Natural killer cell (primary cell): ENCODE data around the gene RTF1. TPM values are rescaled to one million over a fixed set of nuclear protein-coding genes. Genes with fewer than 3 reads are reported as not detected.
"Not testable (repeated sequence)": the region's sequence is repeated elsewhere in the genome, so short reads cannot be mapped to it uniquely, and the experiment has no call there.

ENCODE experiments used
- ATAC-seq, 3 donors: fragments of 150-1000 bp in 2 of 3; fragments of 200-7000 bp in 1 of 3; cut with Tn5 transposase; 1 replicate in 1 of 3; 2 replicates in 2 of 3; pipeline ENCODE4 v1.10.0; 2021; ENCODE audit warnings: mild to moderate bottlenecking in 2 of 3, moderate library complexity in 2 of 3
- DNase-seq, 2 donors: peaks; one replicate each; pipeline versions ENCODE4 v3.0.0 to v3.0.0-alpha.2; 2013 to 2021; ENCODE audit warnings: mixed read lengths in 1 of 2
- H3K27ac ChIP-seq: one replicate; pipeline ENCODE4 v1.5.1; 2013; ENCODE audit warnings: mild to moderate bottlenecking, low read length
- H3K27me3 ChIP-seq: one replicate; pipeline ENCODE4 v1.6.1; 2013; ENCODE audit warnings: low read length; ENCODE audit not compliant: control insufficient read depth, insufficient read depth
- H3K36me3 ChIP-seq: one replicate; pipeline ENCODE4 v1.6.1; 2013; ENCODE audit warnings: low read length; ENCODE audit not compliant: control insufficient read depth, insufficient read depth
- H3K4me1 ChIP-seq: one replicate; pipeline ENCODE4 v1.6.1; 2013; ENCODE audit warnings: low read length; ENCODE audit not compliant: control insufficient read depth, insufficient read depth
- H3K4me3 ChIP-seq: one replicate; pipeline ENCODE4 v1.5.1; 2013; ENCODE audit warnings: low read length
- H3K9me3 ChIP-seq: one replicate; pipeline ENCODE4 v1.6.1; 2013; ENCODE audit warnings: low read length; ENCODE audit not compliant: control insufficient read depth, insufficient read depth
- H3K27ac Mint-ChIP-seq, 2 donors: one replicate each; pipeline ENCODE4 v1.8.0; 2022; ENCODE audit warnings: mild to moderate bottlenecking in 2 of 2, mixed read lengths in 2 of 2, moderate library complexity in 1 of 2
- H3K27me3 Mint-ChIP-seq, 2 donors: one replicate each; pipeline ENCODE4 v1.8.0; 2022; ENCODE audit warnings: low read depth in 2 of 2, mixed read lengths in 2 of 2
- H3K36me3 Mint-ChIP-seq: one replicate; pipeline ENCODE4 v1.8.0; 2022; ENCODE audit warnings: mixed read lengths
- H3K4me1 Mint-ChIP-seq, 2 donors: one replicate each; pipeline ENCODE4 v1.8.0; 2022; ENCODE audit warnings: mixed read lengths in 2 of 2
- H3K4me3 Mint-ChIP-seq: one replicate; pipeline ENCODE4 v1.8.0; 2022; ENCODE audit warnings: mild to moderate bottlenecking, moderate library complexity, mixed read lengths
- H3K9me3 Mint-ChIP-seq, 2 donors: one replicate each; pipeline ENCODE4 v1.8.0; 2022; ENCODE audit warnings: mixed read lengths in 2 of 2
- WGBS: methylation state at CpG from one replicate; pipeline ENCODE4 v1.1.7; 2013; ENCODE audit warnings: missing lambda C conversion rate; ENCODE audit not compliant: insufficient coverage; 5-methylcytosine and 5-hydroxymethylcytosine counted together
- intact Hi-C: fragments of 100-400 bp; cut with micrococcal nuclease; formaldehyde crosslinking; loops from one replicate; pipeline ENCODE4 v1.14.2; 2022
- total RNA-seq, 4 donors: library from RNA; stranded (reverse); fragments of 120-200 nt in 1 of 4; gene quantifications; one replicate each; pipeline versions ENCODE4 v1.2.3 to v1.2.4, GENCODE V29; 2013 to 2022
- TF ChIP-seq, protein P1 (sequence below): fragments of 200-600 bp; IDR thresholded peaks from one replicate; pipeline ENCODE4 v1.8.0; 2022; ENCODE audit warnings: antibody characterized with exemption

RTF1 gene
- total RNA-seq, result 10 to 100 TPM; 35.8 to 53.1 (median 42.7) TPM
- total RNA-seq (2013), result 29.2 TPM

DNA sequence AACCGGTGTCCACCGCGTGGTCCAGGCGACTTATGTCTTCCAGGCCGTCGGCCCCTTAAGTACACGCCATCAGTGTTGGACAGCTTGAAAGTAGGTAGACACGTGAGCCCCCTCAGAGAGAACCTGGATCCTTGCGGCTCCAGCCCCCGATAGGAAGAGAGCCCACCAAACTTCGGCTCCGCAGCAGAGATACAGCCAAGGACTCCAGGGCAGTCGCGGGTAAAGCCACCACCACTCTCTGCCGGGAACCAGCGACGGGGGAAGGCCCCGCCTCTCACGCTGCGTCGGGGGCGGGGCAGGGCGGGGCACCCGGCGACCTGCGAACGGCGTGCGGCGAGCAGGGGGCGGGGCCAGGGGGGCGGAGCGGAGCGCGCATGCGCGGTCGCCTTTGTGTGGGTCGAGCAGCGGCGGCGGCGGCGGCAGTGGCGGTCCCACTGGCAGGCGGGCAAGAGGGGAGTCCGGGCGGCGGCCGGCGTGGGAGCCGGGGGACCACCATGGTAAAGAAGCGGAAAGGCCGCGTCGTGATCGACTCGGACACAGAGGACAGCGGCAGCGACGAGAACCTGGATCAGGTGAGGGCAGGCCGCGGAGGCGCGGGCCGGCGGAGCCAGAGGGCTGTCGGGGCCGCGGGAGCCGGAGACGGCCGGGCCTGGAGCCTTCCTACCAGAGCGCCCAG, at the start of gene RTF1:
Gene RTF1 (plus strand): TSS at position 354 of the 676 bp plus-strand sequence. CDS start 21 bp downstream, at position 375.
- H3K36me3 Mint-ChIP-seq, result no peaks in the 10 kb centered on the region
- H3K4me1 Mint-ChIP-seq, result peaks cover 33 to 42% of the 10 kb centered on the region in 2 donors
- TF ChIP-seq, protein P1, sequence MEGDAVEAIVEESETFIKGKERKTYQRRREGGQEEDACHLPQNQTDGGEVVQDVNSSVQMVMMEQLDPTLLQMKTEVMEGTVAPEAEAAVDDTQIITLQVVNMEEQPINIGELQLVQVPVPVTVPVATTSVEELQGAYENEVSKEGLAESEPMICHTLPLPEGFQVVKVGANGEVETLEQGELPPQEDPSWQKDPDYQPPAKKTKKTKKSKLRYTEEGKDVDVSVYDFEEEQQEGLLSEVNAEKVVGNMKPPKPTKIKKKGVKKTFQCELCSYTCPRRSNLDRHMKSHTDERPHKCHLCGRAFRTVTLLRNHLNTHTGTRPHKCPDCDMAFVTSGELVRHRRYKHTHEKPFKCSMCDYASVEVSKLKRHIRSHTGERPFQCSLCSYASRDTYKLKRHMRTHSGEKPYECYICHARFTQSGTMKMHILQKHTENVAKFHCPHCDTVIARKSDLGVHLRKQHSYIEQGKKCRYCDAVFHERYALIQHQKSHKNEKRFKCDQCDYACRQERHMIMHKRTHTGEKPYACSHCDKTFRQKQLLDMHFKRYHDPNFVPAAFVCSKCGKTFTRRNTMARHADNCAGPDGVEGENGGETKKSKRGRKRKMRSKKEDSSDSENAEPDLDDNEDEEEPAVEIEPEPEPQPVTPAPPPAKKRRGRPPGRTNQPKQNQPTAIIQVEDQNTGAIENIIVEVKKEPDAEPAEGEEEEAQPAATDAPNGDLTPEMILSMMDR, result no peak
- under 1% methylated on average over 74 of the region's 74 CpGs for WGBS
- peak; percentile 96 to 98 (median 97) for ATAC-seq
- H3K27ac ChIP-seq, result peak within 1 kb of the TSS; percentile 54
- no peaks in the 10 kb centered on the region for H3K27me3 ChIP-seq
- H3K27ac Mint-ChIP-seq, result peak within 1 kb of the TSS; percentile 86 to 89
- intact Hi-C loops, result loop anchor here (1.0 kb wide), 1 partner anchor 15 kb away; the partner anchor contains the start of gene NDUFAF1
- peak within 1 kb of the TSS; percentile 62 for H3K4me3 ChIP-seq
- H3K36me3 ChIP-seq, result no peaks in the 10 kb centered on the region
- peaks cover 23% of the 10 kb centered on the region for H3K4me1 ChIP-seq
- peak; percentile 97 to 99 for DNase-seq
- no peaks in the 10 kb centered on the region for H3K27me3 Mint-ChIP-seq
- H3K9me3 ChIP-seq, result no peaks in the 10 kb centered on the region
- H3K4me3 Mint-ChIP-seq, result peak within 1 kb of the TSS; percentile 96
- H3K9me3 Mint-ChIP-seq, result no peaks in the 10 kb centered on the region

DNA sequence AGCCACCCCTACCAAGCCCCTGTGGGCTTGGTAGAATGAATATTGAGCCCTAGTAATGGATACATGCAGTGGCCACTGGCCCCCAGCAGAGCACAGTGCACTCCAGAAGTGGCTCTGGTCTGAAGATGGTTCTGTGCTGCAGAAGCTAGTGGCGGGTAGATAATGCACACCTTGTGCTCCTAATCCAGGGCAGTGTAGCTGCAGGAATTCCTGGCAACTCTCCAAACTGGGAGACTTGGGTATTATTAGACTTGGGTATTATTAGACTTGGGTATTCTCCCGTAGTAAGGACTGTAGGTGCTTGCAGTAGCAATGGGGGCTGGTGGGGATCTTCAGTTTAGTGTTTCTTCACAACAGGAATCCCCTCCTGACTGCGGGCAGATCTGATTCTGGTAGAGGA, 49.5 kb upstream of the RTF1 start:
- Mint-ChIP-seq H3K4me1 (no peaks in the 10 kb centered on the region), H3K4me3 (no peak overlapping the region)
- WGBS, result 97% methylated on average over 3 of the region's 3 CpGs

DNA sequence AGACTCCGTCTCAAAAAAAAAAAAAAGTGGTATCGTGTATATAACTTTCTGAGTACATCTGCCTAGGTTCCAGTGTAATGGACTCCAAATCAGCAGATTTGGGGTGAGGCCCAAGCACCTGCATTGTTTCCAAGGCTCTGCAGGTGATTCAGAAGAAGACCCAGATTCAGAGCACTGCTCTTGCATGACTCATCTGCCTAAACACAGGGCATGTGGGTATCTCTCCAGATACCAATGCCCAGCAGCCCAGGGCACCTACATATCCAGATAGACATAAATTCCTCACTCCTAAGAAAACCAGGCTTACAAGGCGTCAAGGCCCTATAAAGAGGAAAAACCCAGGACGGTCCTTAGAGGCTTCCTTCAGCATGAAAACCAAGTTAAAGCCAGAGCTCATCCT, 38.9 kb upstream of the RTF1 start:
- Histone ChIP-seq H3K4me1 (no peaks in the 10 kb centered on the region), H3K9me3 (no peaks in the 10 kb centered on the region), H3K4me3 (no peak overlapping the region), H3K27ac (no peak overlapping the region), H3K36me3 (no peaks in the 10 kb centered on the region), H3K27me3 (no peaks in the 10 kb centered on the region)
- 98% methylated on average over 4 of the region's 4 CpGs for WGBS
- no peaks in the 10 kb centered on the region for H3K36me3 Mint-ChIP-seq
- no peak overlapping the region for H3K4me3 Mint-ChIP-seq
- H3K9me3 Mint-ChIP-seq, result no peaks in the 10 kb centered on the region
- TF ChIP-seq, protein P1, result no peak
- H3K27ac Mint-ChIP-seq, result no peak overlapping the region
- no peak for DNase-seq
- no peaks in the 10 kb centered on the region for H3K4me1 Mint-ChIP-seq
- no peaks in the 10 kb centered on the region for H3K27me3 Mint-ChIP-seq
- ATAC-seq, result no peak
- intact Hi-C loops, result no loop called here

More for the DNA sequence above, 49.5 kb upstream of the RTF1 start:
- H3K27ac ChIP-seq, result no peak overlapping the region
- no peaks in the 10 kb centered on the region for H3K27me3 ChIP-seq
- TF ChIP-seq, protein P1, result no peak
- no peak overlapping the region for H3K27ac Mint-ChIP-seq
- no peaks in the 10 kb centered on the region for H3K27me3 Mint-ChIP-seq
- intact Hi-C loops, result no loop called here
- H3K4me1 ChIP-seq, result no peaks in the 10 kb centered on the region
- no peaks in the 10 kb centered on the region for H3K9me3 ChIP-seq
- H3K4me3 ChIP-seq, result no peak overlapping the region
- ATAC-seq (no peak), DNase-seq (no peak)
- H3K36me3 ChIP-seq, result no peaks in the 10 kb centered on the region
- no peaks in the 10 kb centered on the region for H3K9me3 Mint-ChIP-seq
- H3K36me3 Mint-ChIP-seq, result no peaks in the 10 kb centered on the region

DNA sequence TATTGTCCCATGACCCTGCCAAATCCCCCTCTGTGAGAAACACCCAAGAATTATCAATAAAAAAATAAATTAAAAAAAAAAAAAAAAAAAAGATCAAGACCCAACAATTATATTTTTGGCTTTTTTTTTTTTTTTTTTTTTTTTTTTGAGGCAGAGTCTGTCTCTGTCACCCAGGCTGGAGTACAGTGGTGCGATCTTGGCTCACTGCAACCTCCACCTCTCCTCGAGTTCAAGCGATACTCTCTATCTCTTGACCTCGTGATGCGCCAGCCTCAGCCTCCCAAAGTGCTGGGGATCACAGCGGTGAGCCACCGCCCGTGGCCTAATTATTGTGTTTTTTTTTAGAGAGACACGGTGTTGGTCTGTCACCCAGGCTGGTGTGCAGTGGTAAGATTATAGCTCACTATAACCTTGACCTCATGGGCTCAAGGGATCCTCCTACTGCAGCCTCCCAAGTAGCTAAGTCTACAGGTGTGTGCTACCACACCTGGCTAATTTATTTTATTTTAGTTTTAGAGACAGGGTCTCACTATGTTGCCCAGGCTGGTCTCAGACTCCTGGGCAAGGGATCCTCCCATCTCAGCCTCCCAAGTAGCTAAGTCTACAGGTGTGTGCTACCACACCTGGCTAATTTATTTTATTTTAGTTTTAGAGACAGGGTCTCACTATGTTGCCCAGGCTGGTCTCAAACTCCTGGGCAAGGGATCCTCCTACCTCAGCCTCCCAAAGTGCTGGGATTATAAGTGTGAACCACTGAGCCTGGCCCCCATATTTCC, 32.7 kb upstream of the RTF1 start:
- H3K4me3 ChIP-seq, H3K27ac ChIP-seq, H3K4me1 ChIP-seq, H3K27me3 Mint-ChIP-seq, H3K27ac Mint-ChIP-seq, DNase-seq, H3K27me3 ChIP-seq, H3K9me3 Mint-ChIP-seq, H3K4me1 Mint-ChIP-seq, ATAC-seq, H3K36me3 Mint-ChIP-seq, intact Hi-C loops, H3K9me3 ChIP-seq, H3K4me3 Mint-ChIP-seq: not testable (repeated sequence)
- WGBS, result 96% methylated on average over 9 of the region's 9 CpGs
- peaks cover 16% of the 10 kb centered on the region for H3K36me3 ChIP-seq
